GM23338 (cell line): ENCODE results near the gene LCE1F. TPM values are rescaled to one million over a fixed set of nuclear protein-coding genes. Genes with fewer than 3 reads are reported as not detected.

Source experiments
- ATAC-seq: fragments of 200-7000 bp; cut with Tn5 transposase; 3 replicates; pipeline ENCODE4 v1.9.1; 2020
- DNase-seq: peaks from one replicate; pipeline ENCODE4 v3.0.0-alpha.2; 2015; ENCODE audit warnings: low spot score
- H2AFZ ChIP-seq: fragments of 200-600 bp; sonication (generic); 2 replicates; pipeline ENCODE4 v1.8.0; 2016; ENCODE audit warnings: antibody characterized with exemption, mild to moderate bottlenecking, moderate library complexity
- H3F3A ChIP-seq: fragments of 200-600 bp; sonication (generic); replicated peaks from 2 replicates; pipeline ENCODE4 v1.8.0; 2017; ENCODE audit warnings: antibody characterized with exemption, mixed run types, low read depth
- H3K27ac ChIP-seq: fragments of 200-600 bp; sonication (generic); 2 replicates; pipeline ENCODE4 v1.6.1; 2016; ENCODE audit warnings: low read depth
- H3K27me3 ChIP-seq: fragments of 200-600 bp; sonication (generic); 2 replicates; pipeline ENCODE4 v1.8.0; 2016; ENCODE audit warnings: mild to moderate bottlenecking, mixed run types, moderate library complexity; ENCODE audit not compliant: insufficient read depth
- H3K36me3 ChIP-seq: fragments of 200-600 bp; sonication (generic); 2 replicates; pipeline ENCODE4 v1.8.0; 2016; ENCODE audit warnings: mild to moderate bottlenecking; ENCODE audit not compliant: insufficient read depth
- H3K4me1 ChIP-seq: fragments of 200-600 bp; sonication (generic); 2 replicates; pipeline ENCODE4 v1.8.0; 2016; ENCODE audit warnings: mild to moderate bottlenecking, moderate library complexity; ENCODE audit not compliant: insufficient read depth
- H3K4me2 ChIP-seq: fragments of 200-600 bp; sonication (generic); 2 replicates; pipeline ENCODE4 v1.7.1; 2017; ENCODE audit warnings: mixed run types
- H3K4me3 ChIP-seq: fragments of 200-600 bp; sonication (generic); 2 replicates; pipeline ENCODE4 v1.6.1; 2016; ENCODE audit warnings: mixed run types
- H3K79me2 ChIP-seq: fragments of 200-600 bp; sonication (generic); replicated peaks from 2 replicates; pipeline ENCODE4 v1.8.0; 2017; ENCODE audit warnings: mild to moderate bottlenecking; ENCODE audit not compliant: insufficient read depth
- H3K9me2 ChIP-seq: fragments of 200-600 bp; sonication (generic); 2 replicates; pipeline ENCODE4 v1.8.0; 2017; ENCODE audit not compliant: insufficient read depth
- H4K20me1 ChIP-seq: fragments of 200-600 bp; sonication (generic); replicated peaks from 2 replicates; pipeline ENCODE4 v1.8.0; 2017; ENCODE audit warnings: mild to moderate bottlenecking; ENCODE audit not compliant: insufficient read depth
- H3K27ac Mint-ChIP-seq: 2 replicates; pipeline ENCODE4 v1.8.0; 2020; ENCODE audit warnings: inconsistent platforms, mild to moderate bottlenecking, moderate library complexity, mixed read lengths
- H3K27me3 Mint-ChIP-seq: 3 replicates; pipeline ENCODE4 v1.8.0; 2022; ENCODE audit warnings: low read depth, mild to moderate bottlenecking, moderate library complexity, mixed read lengths, inconsistent platforms; ENCODE audit not compliant: insufficient read depth, poor library complexity
- H3K36me3 Mint-ChIP-seq: 3 replicates; pipeline ENCODE4 v1.8.0; 2021; ENCODE audit warnings: low read depth, mild to moderate bottlenecking, inconsistent platforms, moderate library complexity, mixed read lengths
- H3K4me1 Mint-ChIP-seq: 3 replicates; pipeline ENCODE4 v1.8.0; 2020; ENCODE audit warnings: mild to moderate bottlenecking, inconsistent platforms, mixed read lengths
- H3K4me3 Mint-ChIP-seq: 3 replicates; pipeline ENCODE4 v1.8.0; 2021; ENCODE audit warnings: moderate library complexity, mild to moderate bottlenecking, inconsistent platforms, mixed read lengths
- H3K9me3 Mint-ChIP-seq: 3 replicates; pipeline ENCODE4 v1.8.0; 2020; ENCODE audit warnings: moderate library complexity, mild to moderate bottlenecking, inconsistent platforms, mixed read lengths
- CREB1 ChIP-seq: fragments of 250-450 bp; sonication (Bioruptor Pico); IDR thresholded peaks from 2 replicates; pipeline ENCODE4 v1.5.0; 2020; ENCODE audit warnings: low read depth, mild to moderate bottlenecking, moderate library complexity
- EZH2 ChIP-seq: fragments of 200-600 bp; sonication (generic); IDR thresholded peaks from one replicate; pipeline ENCODE4 v1.8.0; 2017; ENCODE audit warnings: antibody characterized with exemption, mild to moderate bottlenecking, low read depth; ENCODE audit not compliant: unreplicated experiment
- EZH2phosphoT487 ChIP-seq: fragments of 200-600 bp; sonication (generic); IDR thresholded peaks from one replicate; pipeline ENCODE4 v1.8.1; 2018; ENCODE audit warnings: antibody characterized with exemption; ENCODE audit not compliant: unreplicated experiment
- JUNB ChIP-seq: IDR thresholded peaks from one replicate; pipeline ENCODE4 v1.6.1; 2016; ENCODE audit warnings: antibody characterized with exemption; ENCODE audit not compliant: unreplicated experiment
- STAT1 ChIP-seq: IDR thresholded peaks from one replicate; pipeline ENCODE4 v1.6.1; 2016; ENCODE audit warnings: antibody characterized with exemption; ENCODE audit not compliant: unreplicated experiment
- ZNF331 ChIP-seq: fragments of 250-450 bp; sonication (Bioruptor Pico); IDR thresholded peaks from 2 replicates; pipeline ENCODE4 v1.5.0; 2020; ENCODE audit warnings: low read depth, mild to moderate bottlenecking, moderate library complexity
- polyA plus RNA-seq: library from polyadenylated mRNA; unstranded; fragments of >200 nt; fragmentation: Nextera tagmentation; extraction: Ambion mirVana; gene quantifications from 2 replicates; pipeline ENCODE4 v1.2.1, GENCODE V29; 2016
- total RNA-seq: library from RNA; depleted of rRNA; stranded (reverse); fragments of >200 nt; shearing (Covaris generic); gene quantifications from 2 replicates; pipeline ENCODE4 v1.2.3, GENCODE V29; 2014
- TF ChIP-seq, protein P1 (sequence below), 2 experiments: fragments of 200-600 bp in 1 of 2; sonication (generic) in 1 of 2; conservative IDR thresholded peaks; 2 replicates each; pipeline versions ENCODE4 v1.5.1 to v1.6.1; 2016 to 2017; ENCODE audit warnings: antibody characterized with exemption in 2 of 2, low read depth in 2 of 2, mild to moderate bottlenecking in 2 of 2, moderate library complexity in 1 of 2
- TF ChIP-seq, protein P2 (sequence below): IDR thresholded peaks from 2 replicates; pipeline ENCODE4 v1.6.1; 2016; ENCODE audit warnings: antibody characterized with exemption
- TF ChIP-seq, protein P3 (sequence below): IDR thresholded peaks from one replicate; pipeline ENCODE4 v1.6.1; 2018; ENCODE audit warnings: antibody characterized with exemption; ENCODE audit not compliant: unreplicated experiment

Gene LCE1F
- total and polyA plus RNA-seq, 2 experiments from 2014 or later: not detected

DNA sequence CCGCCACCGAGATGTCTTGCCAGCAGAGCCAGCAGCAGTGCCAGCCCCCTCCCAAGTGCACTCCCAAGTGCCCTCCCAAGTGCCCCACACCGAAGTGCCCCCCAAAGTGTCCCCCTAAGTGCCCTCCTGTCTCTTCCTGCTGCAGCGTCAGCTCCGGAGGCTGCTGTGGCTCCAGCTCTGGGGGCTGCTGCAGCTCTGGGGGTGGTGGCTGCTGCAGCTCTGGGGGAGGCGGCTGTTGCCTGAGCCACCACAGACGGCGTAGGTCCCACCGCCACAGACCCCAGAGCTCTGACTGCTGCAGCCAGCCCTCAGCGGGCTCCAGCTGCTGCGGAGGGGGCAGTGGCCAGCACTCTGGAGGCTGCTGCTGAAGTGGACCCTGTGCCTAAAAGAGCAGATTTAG lies 1.4 kb downstream of the LCE1F start:
- no peak overlapping the region for H2AFZ ChIP-seq
- no peaks in the 10 kb centered on the region; the same call in 2 of the 3 replicates for H3K36me3 Mint-ChIP-seq
- H3K79me2 ChIP-seq: no peaks in the 10 kb centered on the region
- no peaks in the 10 kb centered on the region for H3K36me3 ChIP-seq
- H3K9me2 ChIP-seq: peaks cover 2% of the 10 kb centered on the region; the same call in 1 of the 2 replicates
- H3K27ac ChIP-seq: no peak overlapping the region
- DNase-seq: no peak
- peaks cover 8% of the 10 kb centered on the region for H3K27me3 Mint-ChIP-seq
- no peaks in the 10 kb centered on the region for H3K4me1 Mint-ChIP-seq
- no peak overlapping the region for H3K27ac Mint-ChIP-seq
- H4K20me1 ChIP-seq: no peaks in the 10 kb centered on the region
- H3F3A ChIP-seq: no peaks in the 10 kb centered on the region
- H3K27me3 ChIP-seq: no peaks in the 10 kb centered on the region
- no peak for ATAC-seq
- no peak overlapping the region for H3K4me3 Mint-ChIP-seq
- TF ChIP-seq, protein P1, sequence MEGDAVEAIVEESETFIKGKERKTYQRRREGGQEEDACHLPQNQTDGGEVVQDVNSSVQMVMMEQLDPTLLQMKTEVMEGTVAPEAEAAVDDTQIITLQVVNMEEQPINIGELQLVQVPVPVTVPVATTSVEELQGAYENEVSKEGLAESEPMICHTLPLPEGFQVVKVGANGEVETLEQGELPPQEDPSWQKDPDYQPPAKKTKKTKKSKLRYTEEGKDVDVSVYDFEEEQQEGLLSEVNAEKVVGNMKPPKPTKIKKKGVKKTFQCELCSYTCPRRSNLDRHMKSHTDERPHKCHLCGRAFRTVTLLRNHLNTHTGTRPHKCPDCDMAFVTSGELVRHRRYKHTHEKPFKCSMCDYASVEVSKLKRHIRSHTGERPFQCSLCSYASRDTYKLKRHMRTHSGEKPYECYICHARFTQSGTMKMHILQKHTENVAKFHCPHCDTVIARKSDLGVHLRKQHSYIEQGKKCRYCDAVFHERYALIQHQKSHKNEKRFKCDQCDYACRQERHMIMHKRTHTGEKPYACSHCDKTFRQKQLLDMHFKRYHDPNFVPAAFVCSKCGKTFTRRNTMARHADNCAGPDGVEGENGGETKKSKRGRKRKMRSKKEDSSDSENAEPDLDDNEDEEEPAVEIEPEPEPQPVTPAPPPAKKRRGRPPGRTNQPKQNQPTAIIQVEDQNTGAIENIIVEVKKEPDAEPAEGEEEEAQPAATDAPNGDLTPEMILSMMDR (conservative IDR thresholded peaks at IDR 0.05; ENCODE audit: low read depth in 2 of 2): no peak
- TF ChIP-seq ZNF331 (CRISPR knock-in tag) (no peak), CREB1 (no peak), EZH2phosphoT487 (no peak), JUNB (no peak), EZH2 (no peak), STAT1 (no peak)
- TF ChIP-seq, protein P2, sequence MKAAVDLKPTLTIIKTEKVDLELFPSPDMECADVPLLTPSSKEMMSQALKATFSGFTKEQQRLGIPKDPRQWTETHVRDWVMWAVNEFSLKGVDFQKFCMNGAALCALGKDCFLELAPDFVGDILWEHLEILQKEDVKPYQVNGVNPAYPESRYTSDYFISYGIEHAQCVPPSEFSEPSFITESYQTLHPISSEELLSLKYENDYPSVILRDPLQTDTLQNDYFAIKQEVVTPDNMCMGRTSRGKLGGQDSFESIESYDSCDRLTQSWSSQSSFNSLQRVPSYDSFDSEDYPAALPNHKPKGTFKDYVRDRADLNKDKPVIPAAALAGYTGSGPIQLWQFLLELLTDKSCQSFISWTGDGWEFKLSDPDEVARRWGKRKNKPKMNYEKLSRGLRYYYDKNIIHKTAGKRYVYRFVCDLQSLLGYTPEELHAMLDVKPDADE: no peak
- TF ChIP-seq, protein P3, sequence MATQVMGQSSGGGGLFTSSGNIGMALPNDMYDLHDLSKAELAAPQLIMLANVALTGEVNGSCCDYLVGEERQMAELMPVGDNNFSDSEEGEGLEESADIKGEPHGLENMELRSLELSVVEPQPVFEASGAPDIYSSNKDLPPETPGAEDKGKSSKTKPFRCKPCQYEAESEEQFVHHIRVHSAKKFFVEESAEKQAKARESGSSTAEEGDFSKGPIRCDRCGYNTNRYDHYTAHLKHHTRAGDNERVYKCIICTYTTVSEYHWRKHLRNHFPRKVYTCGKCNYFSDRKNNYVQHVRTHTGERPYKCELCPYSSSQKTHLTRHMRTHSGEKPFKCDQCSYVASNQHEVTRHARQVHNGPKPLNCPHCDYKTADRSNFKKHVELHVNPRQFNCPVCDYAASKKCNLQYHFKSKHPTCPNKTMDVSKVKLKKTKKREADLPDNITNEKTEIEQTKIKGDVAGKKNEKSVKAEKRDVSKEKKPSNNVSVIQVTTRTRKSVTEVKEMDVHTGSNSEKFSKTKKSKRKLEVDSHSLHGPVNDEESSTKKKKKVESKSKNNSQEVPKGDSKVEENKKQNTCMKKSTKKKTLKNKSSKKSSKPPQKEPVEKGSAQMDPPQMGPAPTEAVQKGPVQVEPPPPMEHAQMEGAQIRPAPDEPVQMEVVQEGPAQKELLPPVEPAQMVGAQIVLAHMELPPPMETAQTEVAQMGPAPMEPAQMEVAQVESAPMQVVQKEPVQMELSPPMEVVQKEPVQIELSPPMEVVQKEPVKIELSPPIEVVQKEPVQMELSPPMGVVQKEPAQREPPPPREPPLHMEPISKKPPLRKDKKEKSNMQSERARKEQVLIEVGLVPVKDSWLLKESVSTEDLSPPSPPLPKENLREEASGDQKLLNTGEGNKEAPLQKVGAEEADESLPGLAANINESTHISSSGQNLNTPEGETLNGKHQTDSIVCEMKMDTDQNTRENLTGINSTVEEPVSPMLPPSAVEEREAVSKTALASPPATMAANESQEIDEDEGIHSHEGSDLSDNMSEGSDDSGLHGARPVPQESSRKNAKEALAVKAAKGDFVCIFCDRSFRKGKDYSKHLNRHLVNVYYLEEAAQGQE: no peak
- no peak overlapping the region for H3K4me2 ChIP-seq
- H3K4me3 ChIP-seq: no peak overlapping the region
- no peaks in the 10 kb centered on the region for H3K4me1 ChIP-seq
- H3K9me3 Mint-ChIP-seq: peaks cover 5% of the 10 kb centered on the region; the same call in 2 of the 3 replicates
